Kidney epithelial cell (primary cell): ENCODE data around the gene DPF3. TPM values are rescaled to one million over a fixed set of nuclear protein-coding genes. Genes with fewer than 3 reads are reported as not detected.
A peak's percentile ranks its signal among the peaks of the same experiment; 100 is the strongest.

Experiments
- DNase-seq: peaks from one replicate; pipeline ENCODE4 v3.0.0-alpha.2; 2010; ENCODE audit warnings: low read depth
- H3K27me3 ChIP-seq: 2 replicates; pipeline ENCODE4 v1.6.0; 2011; ENCODE audit warnings: low read length; ENCODE audit not compliant: control insufficient read depth, insufficient read depth
- H3K36me3 ChIP-seq: 2 replicates; pipeline ENCODE4 v1.5.1; 2011; ENCODE audit warnings: low read length; ENCODE audit not compliant: control insufficient read depth, insufficient read depth
- H3K4me3 ChIP-seq: 2 replicates; pipeline ENCODE4 v1.5.1; 2011; ENCODE audit warnings: low read depth, mild to moderate bottlenecking, control low read depth, low read length
- total RNA-seq: library from RNA; depleted of rRNA; stranded (reverse); fragments of >200 nt; gene quantifications from 2 replicates; pipeline ENCODE4 v1.2.3, GENCODE V29; 2015
- TF ChIP-seq, protein P1 (sequence below): IDR thresholded peaks from 2 replicates; pipeline ENCODE4 v1.5.1; 2011; ENCODE audit warnings: mild to moderate bottlenecking, moderate library complexity, low read length, control low read depth, inconsistent platforms; ENCODE audit not compliant: insufficient read depth, poor library complexity, severe bottlenecking

Gene DPF3
- total RNA-seq, 1 donor from 2014 or later: 0.79 TPM

DNA sequence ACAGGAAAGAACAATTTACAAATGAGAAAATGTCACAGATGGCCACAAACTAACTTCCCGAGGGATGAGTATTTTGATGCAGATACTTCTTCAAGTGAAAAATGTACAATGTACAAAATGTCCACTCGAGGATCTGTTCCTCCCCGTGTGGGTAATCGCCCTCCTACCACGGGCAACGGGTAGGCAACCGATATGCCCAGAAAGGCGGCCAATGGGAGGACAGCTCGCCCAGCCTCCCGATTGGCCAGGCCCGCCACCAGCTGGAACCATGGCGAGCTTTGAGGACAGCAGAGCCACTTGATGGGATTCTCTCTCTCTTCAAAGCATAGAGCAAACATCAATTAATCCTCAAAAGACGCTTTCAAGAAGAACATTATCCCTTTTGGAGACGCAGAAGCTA lies 42.3 kb downstream of the DPF3 start:
- H3K27me3 ChIP-seq: no peaks in the 10 kb centered on the region
- H3K36me3 ChIP-seq: no peaks in the 10 kb centered on the region
- TF ChIP-seq, protein P1, sequence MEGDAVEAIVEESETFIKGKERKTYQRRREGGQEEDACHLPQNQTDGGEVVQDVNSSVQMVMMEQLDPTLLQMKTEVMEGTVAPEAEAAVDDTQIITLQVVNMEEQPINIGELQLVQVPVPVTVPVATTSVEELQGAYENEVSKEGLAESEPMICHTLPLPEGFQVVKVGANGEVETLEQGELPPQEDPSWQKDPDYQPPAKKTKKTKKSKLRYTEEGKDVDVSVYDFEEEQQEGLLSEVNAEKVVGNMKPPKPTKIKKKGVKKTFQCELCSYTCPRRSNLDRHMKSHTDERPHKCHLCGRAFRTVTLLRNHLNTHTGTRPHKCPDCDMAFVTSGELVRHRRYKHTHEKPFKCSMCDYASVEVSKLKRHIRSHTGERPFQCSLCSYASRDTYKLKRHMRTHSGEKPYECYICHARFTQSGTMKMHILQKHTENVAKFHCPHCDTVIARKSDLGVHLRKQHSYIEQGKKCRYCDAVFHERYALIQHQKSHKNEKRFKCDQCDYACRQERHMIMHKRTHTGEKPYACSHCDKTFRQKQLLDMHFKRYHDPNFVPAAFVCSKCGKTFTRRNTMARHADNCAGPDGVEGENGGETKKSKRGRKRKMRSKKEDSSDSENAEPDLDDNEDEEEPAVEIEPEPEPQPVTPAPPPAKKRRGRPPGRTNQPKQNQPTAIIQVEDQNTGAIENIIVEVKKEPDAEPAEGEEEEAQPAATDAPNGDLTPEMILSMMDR: no peak
- no peak for DNase-seq
- no peak overlapping the region for H3K4me3 ChIP-seq

DNA sequence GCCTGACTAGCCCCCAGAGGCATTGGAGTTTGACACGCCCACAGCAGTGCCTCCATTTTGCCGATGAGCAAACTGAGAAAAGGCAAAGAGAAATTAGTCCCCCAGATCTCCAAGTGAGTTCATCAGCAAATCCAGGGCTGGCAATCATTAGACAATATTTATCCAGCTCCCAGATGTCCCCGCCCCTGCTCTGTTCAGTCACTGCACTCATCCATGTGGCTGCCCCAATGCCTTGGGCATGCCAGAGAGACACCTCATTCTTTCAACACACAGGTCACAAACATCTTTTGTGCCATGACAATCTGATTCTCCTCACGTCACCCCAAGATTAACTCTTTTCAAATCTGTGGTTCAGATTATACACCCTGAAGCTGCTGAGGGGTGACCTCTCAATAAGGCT lies 43.5 kb downstream of the DPF3 start:
- Histone ChIP-seq H3K36me3 (no peaks in the 10 kb centered on the region), H3K4me3 (no peak overlapping the region), H3K27me3 (no peaks in the 10 kb centered on the region)
- DNase-seq: peak; percentile 41
- TF ChIP-seq, protein P1: no peak

DNA sequence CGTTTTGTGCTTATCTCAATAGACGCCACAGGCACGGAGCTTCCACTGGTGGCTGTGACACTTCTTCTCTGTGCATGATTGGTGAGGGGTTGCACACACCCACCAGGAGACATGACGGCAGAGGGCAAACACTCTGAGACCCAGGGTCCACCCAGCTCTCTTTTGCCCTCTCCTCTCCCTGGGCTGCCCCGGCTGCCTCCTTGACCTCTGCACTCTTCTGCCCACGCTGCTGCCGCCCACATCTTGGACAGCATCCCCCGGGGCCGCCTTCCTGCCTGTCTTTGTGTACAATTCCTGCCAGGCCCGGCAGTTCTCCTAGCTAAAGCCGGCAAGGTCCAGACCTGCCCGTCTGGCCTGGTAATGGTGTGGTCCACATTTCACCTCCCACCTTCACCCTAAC lies 44.7 kb downstream of the DPF3 start:
- TF ChIP-seq, protein P1: no peak
- no peaks in the 10 kb centered on the region for H3K27me3 ChIP-seq
- no peak overlapping the region for H3K4me3 ChIP-seq
- no peaks in the 10 kb centered on the region for H3K36me3 ChIP-seq
- DNase-seq: no peak

DNA sequence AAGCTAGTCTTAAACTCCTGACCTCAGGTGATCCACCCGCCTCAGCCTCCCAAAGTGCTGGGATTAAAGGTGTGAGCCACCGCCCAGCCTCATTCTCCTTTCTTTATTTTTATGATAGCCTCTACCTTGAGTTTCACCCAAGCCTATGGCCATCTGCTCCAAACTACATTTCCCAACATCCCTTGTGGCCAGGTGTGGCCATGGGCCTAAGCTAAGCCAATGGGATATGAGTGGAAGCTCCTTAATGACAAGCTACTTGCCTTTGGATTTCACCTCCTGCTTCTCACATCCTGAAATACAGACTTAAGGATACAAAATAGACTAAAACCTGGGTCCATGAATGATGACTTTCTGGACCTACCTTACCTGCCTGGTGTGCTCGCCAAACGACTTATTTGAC lies 46.2 kb downstream of the DPF3 start:
- DNase-seq: no peak
- TF ChIP-seq, protein P1: no peak
- no peak overlapping the region for H3K4me3 ChIP-seq
- no peaks in the 10 kb centered on the region for H3K36me3 ChIP-seq
- no peaks in the 10 kb centered on the region for H3K27me3 ChIP-seq

DNA sequence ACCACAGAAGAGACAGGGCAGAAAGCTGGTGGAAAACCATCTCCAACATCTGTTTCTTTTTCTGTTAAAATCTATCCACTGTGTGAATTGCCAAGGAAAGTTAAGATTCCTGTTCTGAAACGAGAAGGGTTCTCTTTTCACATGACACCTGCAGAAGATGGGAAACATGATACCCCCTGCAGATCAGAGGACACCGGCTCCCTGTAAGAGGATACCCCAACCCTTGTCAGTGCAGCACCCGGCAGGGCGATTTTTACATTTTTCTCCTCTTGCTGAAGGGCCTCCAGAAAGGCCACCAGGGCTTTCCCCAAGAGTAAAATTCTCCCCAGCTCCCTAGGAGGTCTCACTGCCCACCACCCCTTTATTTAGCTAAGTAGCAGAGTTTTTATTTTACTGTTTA lies 48.2 kb downstream of the DPF3 start:
- no peak for DNase-seq
- Histone ChIP-seq H3K27me3 (no peaks in the 10 kb centered on the region), H3K36me3 (no peaks in the 10 kb centered on the region), H3K4me3 (no peak overlapping the region)
- TF ChIP-seq, protein P1: no peak

DNA sequence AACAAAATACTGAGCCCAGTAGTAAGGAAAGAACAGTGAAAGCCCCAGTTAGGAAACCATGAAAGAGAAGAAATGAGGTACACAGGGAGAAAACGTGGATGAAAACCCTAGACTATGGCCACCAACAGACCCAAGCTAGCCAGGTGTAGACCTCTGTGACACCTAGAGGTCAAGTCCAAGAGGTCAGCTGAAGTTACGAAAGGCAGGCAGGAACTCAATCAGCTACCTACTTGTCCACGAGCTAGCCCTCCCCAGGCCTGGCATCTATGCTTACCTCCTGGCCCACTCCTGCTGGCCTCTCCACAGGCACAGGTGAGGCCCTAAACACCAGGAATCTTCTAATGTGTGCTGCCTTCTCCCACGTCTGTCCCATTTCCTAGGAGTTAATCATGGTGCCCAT lies 48.7 kb downstream of the DPF3 start:
- Histone ChIP-seq H3K4me3 (no peak overlapping the region), H3K36me3 (no peaks in the 10 kb centered on the region), H3K27me3 (no peaks in the 10 kb centered on the region)
- no peak for DNase-seq
- TF ChIP-seq, protein P1: no peak
